GM21619 (cell line): Measurements from ENCODE around the gene PLA2G3.
A peak's percentile ranks its signal among the peaks of the same experiment; 100 is the strongest.
"Not testable (repeated sequence)": the region's sequence is repeated elsewhere in the genome, so short reads cannot be mapped to it uniquely, and the experiment has no call there.

Source experiments
- ATAC-seq: cut with Tn5 transposase; IDR thresholded peaks from one replicate; pipeline ENCODE4 v1.9.1; 2021; ENCODE audit not compliant: unreplicated experiment

PLA2G3 gene

DNA sequence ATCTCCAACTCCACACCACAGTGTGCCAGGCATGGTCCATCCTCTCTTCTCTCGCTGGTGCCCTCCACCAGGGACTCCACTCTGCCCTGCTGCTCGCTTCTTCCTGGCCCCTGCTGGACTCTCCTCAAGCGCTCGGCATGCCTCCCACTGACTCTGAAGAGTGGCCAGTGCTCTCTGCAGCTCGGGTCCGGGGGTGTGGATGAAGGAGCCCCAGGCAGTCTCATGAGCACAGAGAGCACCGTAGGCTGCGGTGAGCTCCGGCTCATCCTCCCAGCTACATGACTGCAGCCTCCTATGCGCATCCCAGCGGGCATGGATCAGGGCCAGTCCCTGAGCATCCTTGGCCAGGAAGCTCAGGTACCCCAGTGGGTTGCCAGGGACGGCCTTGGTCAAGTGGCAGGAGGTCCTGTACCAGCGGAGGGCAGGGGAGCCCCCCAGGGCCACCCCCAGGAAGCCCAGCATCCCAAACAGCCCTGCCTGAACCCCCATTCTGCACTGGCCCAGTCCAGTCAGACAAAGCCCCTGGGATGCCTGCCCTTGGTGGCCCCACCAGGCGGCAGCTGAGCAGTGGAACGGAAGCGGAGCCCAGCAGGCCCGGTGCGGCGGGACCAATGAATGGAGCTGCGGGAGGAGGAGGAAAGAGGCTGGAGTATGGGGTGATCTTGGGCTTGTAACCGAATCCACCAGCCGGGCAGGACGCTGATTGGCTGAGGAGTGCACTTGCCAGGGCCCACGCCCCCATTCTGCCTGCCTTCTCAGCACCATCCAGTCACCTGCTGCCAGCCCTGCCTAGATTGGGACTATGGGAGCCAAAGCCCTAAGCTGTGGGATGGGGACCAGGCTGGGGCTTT lies at the start of gene PLA2G3:
Gene PLA2G3 (minus strand): TSS at position 643 of the 851 bp plus-strand sequence. CDS start 154 bp downstream, at position 489.
- ATAC-seq, result no peak

GRCh38 chr22:31187627-31188026 lies 47.3 kb upstream of the PLA2G3 start:
- no peak for ATAC-seq

- ATAC-seq, result no peak
These were observed 44.7 kb upstream of the PLA2G3 start for GRCh38 chr22:31185056-31185455.

GRCh38 chr22:31184015-31184414 lies 43.7 kb upstream of the PLA2G3 start:
- no peak for ATAC-seq

- no peak for ATAC-seq
These were observed 39.0 kb upstream of the PLA2G3 start for GRCh38 chr22:31179345-31179744.

DNA sequence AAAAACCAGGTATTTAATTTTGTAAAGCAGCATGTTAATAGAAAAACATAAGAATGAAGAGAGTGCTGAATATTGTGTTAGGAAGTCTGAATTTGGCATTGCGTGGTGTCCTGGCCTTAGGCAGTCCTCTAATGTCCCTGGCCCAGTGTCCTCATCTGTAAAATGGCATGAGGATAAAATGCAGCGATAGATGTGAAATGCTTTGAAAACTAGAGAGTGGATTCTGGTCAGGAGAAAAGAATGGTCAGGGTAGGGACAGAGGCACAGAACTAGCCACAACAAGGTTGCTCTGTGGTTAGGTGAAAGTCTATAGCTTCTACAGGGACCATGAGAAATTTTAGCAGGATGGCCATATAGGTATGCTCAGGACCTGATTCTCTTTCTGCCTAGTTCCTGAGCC lies 38.6 kb upstream of the PLA2G3 start:
- no peak for ATAC-seq

- no peak for ATAC-seq
These were observed 37.3 kb upstream of the PLA2G3 start for GRCh38 chr22:31177420-31178162.

DNA sequence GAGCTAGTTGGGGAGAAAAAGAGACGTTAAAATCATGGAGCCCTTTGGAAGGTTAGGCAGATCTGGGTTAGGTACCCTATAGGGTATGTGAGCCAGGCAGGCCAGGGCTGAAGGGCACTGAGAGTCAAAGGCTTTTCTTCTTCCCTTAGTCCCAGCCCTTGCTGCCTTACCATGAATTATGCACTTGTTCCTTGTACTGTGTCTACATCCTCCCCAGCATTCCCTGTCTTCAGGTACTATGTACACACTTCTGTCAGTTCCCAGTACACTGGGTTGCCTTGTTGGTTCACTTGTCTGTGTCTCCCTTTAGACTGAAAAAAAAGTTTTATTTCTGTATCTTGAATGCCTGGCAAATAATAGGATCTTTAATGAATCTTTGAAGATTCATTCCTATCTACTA lies 36.6 kb upstream of the PLA2G3 start:
- ATAC-seq, result no peak

DNA sequence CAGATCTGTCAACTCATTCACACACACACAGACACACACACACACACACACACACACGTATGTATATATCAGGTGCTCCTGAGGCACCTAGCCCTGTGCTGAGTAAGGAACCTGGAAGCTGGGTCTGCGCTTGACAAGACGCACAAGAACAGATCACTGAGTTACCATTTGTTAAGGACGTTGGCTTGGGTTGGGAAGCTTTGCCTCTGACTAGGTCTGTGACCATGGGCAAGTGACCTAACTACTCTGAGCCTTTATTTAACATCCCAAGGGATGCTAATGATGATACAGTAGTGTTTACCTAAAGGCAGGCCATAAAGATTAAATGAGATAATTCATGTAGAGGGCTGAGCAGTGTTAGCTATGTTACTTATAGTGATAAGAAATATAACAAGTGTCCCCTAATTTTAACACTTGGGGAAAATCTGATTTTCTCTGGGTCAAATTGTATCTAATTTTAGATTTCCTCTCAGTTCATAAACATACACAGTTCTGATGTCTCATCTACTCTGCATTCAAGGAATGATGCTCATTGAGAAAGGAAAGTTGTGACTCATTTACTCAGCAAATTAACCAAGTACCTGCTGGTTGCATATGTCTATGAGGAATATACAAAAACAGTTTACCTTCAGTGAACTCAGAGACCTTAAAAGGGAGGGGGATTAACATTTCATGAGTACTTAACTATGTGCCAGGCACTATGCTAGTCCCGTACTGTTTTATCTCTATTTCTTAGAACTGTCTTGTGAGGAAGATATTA lies 33.3 kb upstream of the PLA2G3 start:
- ATAC-seq, result no peak

DNA sequence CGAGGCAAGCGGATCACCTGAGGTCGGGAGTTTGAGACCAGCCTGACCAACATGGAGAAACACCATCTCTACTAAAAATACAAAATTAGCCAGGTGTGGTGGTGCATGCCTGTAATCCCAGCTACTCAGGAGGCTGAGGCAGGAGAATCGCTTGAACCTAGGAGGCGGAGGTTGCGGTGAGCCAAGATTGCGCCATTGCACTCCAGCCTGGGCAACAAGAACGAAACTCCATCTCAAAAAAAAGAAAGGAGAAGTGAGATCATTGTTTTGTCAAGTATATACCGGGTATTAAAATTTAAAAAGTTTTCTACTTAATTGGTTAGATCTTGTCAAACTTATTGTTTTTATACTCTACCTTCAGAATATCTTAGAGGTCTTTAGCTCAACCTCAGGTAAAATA lies 31.4 kb upstream of the PLA2G3 start:
- ATAC-seq, result not testable (repeated sequence)

GRCh38 chr22:31170971-31171370 lies 30.7 kb upstream of the PLA2G3 start:
- no peak for ATAC-seq

DNA sequence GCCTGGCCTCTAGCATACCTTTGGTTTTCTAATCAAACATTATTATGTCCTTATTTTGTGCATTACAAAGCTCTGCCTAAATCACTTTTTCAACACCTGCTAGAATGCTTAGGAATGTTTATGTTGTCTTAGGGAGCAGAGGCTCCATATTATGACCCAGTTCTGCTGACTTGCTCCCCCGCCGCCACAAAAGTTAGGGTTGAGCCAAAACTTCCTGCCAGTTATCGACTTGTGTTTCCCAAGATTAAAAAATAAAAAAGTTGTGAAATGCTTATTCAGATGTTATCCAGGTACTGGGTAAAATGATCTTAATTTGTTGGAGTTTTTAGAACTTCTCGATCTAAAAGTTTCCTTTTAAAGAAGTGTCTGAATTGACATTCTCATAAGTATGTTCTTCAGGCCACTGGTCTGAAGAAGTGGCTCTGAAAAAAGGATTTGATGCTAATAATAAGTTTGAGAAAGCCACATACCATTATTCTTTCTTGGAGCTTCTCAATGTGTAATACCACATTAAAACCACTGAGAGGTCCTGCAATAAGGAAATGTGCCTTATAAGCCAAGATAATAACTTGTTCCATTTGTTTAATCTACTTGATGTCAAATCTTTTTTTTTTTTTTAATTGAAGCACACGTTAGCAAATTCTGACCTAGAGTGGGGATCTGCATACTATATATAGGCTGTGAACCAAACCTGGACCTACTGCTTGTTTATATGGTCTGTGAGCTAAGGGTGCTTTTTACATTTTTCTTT lies 21.9 kb upstream of the PLA2G3 start:
- no peak for ATAC-seq

DNA sequence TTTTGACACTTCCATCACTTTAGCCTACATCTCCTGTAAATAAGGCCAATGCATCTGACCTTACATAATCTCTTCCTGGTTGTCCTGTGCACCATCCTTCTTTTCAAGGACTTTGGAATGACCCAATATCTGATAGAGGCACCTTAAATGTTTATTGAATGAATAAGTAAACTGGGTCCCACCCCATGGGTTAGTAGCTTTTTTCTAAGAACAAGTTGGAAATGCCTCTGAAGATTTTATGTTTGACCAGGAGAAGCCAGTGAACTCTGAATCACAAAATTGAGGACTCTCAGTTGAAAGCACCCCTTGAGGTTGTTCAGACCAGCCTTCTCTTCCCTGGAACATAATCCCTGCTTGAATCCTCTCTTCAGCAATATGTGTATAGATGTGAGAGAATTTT lies 21.1 kb upstream of the PLA2G3 start:
- no peak for ATAC-seq

- peak; percentile 19 for ATAC-seq
These were observed 20.1 kb upstream of the PLA2G3 start for GRCh38 chr22:31160328-31160978.

DNA sequence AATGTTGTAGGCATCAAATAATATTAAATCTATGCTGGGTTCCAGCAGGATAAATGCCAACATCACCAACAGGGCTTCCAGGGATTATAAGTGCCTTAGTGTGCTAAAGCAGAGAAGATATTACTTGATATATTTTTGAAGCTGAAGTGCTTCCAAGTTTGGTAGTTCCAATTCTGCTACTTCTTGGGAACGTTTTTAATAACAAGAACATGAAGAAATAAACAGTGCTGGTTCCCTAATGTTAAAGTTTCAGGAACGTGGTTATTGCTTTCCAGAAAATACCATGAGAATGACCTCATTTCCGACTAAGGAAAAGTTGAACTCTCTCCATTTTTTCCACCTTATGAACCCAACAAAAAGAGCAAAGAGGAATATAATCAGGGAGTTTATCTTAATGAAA lies 15.1 kb upstream of the PLA2G3 start:
- ATAC-seq, result no peak

DNA sequence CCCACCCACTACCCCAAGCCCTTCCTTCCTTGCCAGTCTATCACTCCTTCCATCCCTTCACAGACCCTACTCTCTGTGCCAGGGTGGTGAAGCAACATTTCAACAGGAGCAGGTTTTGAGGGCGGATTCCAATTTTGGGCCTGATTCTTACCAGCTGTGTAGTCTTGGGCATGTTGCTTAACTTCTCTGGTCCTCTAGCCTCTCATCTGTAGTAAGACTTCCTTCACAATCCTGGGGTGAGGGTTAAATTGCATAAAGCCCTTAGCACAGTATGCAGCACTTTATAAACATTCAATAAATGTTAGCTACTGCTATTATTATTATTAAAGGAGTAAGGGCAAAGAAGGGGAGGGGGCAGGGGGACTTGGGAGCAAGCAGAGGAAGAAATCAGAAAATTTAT lies 14.7 kb upstream of the PLA2G3 start:
- no peak for ATAC-seq

DNA sequence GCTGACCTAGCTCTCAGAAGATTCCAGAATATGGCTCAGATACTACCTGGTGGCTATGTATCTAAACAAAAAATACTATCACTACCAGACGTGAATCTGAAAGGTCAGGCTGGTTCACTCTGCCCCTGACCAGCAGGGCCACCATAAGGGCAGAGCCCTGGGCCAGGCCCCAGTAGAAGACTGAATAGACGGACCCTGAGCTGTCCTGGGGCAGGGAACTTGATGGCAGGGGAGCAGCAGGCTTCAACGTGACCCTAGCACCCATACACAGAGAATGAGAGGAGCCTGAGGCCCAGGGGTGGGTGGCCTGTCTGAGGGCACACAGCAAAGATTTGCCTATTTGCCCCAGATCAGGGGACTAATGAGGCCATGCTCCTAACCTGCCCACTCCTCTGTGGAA lies 13.0 kb upstream of the PLA2G3 start:
- no peak for ATAC-seq

DNA sequence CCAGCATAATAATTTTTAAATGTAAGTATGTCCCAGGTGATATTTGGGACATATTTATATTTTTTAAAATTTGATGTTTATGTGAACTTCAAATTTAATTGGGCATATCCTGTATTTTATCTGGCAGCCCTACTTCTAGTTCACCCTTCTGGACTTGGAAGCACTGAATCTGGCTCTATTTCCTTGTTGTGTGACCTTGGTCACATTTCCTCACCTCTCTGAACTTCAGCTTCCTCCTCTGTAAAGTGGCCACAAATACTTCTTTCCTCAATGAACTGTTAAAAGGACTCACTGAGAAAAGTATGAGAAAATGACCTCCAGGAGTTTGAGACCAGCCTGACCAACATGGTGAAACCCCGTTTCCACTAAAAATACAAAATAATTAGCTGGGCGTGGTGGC lies 11.6 kb upstream of the PLA2G3 start:
- no peak for ATAC-seq

- ATAC-seq, result no peak
These were observed 10.3 kb upstream of the PLA2G3 start for GRCh38 chr22:31150615-31151014.

DNA sequence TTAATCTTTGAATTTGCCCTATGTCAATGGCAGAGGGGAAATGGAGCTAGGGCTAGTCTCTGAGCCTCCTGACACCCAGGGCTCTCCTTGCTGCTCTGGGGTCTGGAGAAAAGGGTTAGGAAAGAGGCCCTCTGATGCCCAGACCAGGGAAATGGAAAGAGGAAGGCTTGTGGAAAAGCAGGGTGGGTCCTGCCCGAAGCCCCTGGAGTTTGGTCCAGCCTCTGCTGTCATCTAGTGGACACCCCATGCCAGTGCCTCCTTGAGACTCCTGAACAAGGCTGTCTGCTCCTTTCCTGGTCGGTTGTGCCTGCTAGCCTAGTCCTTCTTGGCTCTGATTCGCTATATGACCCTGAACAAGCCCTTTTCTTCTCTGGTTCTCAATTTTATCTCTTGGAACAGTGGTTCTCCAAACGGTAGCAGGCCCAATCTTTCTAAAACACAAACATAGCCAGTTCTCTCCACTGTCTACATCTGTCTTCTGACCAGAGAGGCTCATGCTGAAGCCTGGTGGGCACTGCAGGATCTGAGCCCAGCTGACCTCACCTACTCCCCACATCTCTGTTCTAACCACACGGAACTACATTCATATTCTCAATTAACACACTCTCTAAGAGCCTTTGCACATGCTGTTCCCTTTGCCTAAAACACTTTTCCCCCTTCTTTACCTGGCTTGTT lies 8.8 kb upstream of the PLA2G3 start:
- ATAC-seq, result no peak
